Measurements from ENCODE around the gene ENDOU. TPM values are rescaled to one million over a fixed set of nuclear protein-coding genes. Genes with fewer than 3 reads are reported as not detected.

ENDOU gene
- total RNA-seq, 3 donors from 2014 or later = 0.98 to 1.4 (median 1.0) TPM

DNA sequence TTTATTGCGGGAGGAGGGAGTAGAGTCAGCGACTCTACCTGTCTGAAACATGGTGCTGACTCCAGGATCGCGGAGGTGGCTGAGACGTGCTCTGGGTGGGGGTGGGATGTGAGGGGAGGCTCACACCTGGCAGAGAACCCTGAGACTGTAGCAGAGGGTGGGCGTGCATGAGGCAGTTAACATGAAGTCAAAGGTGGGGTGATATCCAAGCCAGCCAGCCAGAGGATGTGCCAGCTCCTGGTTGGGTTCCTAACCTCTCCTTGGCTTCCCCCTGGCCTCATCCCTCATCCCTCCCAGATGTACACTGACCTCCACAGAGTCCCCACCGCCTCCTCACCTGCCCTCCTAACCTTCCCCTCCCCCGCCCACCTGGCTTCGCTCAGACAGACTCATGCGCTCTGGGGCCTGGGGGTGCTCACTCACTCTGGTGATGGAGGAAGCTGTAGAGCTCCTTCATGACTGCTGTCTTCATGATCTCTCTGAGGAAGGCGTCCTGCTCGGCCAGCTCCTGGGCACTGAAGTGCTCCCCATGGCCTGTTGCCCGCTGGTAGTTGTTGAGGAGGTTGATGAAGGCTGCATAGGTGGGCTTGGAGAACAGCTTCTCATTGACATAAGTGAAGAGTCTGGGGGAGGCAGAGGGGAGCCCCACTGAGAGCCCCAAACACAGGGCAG lies 9.3 kb downstream of the ENDOU start:
- Histone ChIP-seq H3K27ac (peak overlapping the region; percentile 83 to 98), H3K4me3 (peak overlapping the region in 2 of 3 donors; percentile 1 to 39), H3K9me3 (no peaks in the 10 kb centered on the region), H3K27me3 (no peaks in the 10 kb centered on the region), H3K4me1 (peaks cover 26 to 32% of the 10 kb centered on the region in 2 donors), H3K36me3 (no peaks in the 10 kb centered on the region)
- DNase-seq (ENCODE audit: low spot score in 2 of 2) = no peak
- intact Hi-C loops (cut with DNase I; ENCODE audit: low total_unique reads) = no loop called here
- TF ChIP-seq POLR2AphosphoS5 (IDR thresholded peaks at IDR 0.05) = no peak
- TF ChIP-seq, protein P1, sequence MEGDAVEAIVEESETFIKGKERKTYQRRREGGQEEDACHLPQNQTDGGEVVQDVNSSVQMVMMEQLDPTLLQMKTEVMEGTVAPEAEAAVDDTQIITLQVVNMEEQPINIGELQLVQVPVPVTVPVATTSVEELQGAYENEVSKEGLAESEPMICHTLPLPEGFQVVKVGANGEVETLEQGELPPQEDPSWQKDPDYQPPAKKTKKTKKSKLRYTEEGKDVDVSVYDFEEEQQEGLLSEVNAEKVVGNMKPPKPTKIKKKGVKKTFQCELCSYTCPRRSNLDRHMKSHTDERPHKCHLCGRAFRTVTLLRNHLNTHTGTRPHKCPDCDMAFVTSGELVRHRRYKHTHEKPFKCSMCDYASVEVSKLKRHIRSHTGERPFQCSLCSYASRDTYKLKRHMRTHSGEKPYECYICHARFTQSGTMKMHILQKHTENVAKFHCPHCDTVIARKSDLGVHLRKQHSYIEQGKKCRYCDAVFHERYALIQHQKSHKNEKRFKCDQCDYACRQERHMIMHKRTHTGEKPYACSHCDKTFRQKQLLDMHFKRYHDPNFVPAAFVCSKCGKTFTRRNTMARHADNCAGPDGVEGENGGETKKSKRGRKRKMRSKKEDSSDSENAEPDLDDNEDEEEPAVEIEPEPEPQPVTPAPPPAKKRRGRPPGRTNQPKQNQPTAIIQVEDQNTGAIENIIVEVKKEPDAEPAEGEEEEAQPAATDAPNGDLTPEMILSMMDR (IDR thresholded peaks at IDR 0.05) = no peak
- TF ChIP-seq POLR2A (IDR thresholded peaks at IDR 0.05) = no peak

DNA sequence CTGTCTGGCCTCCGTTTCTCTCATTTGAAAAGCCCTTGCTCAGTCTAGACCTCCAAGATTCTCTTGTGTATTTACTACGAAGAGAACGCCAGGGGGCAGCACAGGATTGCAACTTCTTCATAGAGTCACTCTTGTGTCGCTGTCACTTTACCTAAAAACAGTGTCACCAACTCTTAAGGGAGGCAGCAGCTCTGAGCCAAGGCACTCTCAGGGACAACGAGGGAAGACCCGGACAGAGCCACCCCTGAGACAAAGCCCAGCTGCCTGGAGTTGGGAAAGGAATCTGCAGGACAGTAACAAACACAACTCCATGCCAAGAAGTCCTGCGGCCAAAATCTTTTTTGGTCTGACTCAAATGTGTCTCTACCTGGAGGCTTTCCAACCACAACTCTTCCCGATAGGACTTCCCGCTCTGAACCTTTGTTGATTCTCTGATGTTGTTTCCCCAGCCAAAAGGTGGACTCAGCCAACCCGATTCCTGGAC lies 9.9 kb downstream of the ENDOU start:
- peaks cover 26 to 32% of the 10 kb centered on the region in 2 donors for H3K4me1 ChIP-seq
- H3K4me3 ChIP-seq = peak overlapping the region in 2 of 3 donors; percentile 1 to 39
- H3K9me3 ChIP-seq = no peaks in the 10 kb centered on the region
- no peaks in the 10 kb centered on the region for H3K27me3 ChIP-seq
- peak; percentile 81 to 93 for DNase-seq (ENCODE audit: low spot score in 2 of 2)
- TF ChIP-seq POLR2A (IDR thresholded peaks at IDR 0.05) (no peak), POLR2AphosphoS5 (IDR thresholded peaks at IDR 0.05) (peak; percentile 62 to 84 (median 70))
- TF ChIP-seq, protein P1 (IDR thresholded peaks at IDR 0.05) = peak; percentile 91 to 95 (median 94)
- no peaks in the 10 kb centered on the region for H3K36me3 ChIP-seq
- intact Hi-C loops (cut with DNase I; ENCODE audit: low total_unique reads) = no loop called here
- peak overlapping the region; percentile 83 to 98 for H3K27ac ChIP-seq

DNA sequence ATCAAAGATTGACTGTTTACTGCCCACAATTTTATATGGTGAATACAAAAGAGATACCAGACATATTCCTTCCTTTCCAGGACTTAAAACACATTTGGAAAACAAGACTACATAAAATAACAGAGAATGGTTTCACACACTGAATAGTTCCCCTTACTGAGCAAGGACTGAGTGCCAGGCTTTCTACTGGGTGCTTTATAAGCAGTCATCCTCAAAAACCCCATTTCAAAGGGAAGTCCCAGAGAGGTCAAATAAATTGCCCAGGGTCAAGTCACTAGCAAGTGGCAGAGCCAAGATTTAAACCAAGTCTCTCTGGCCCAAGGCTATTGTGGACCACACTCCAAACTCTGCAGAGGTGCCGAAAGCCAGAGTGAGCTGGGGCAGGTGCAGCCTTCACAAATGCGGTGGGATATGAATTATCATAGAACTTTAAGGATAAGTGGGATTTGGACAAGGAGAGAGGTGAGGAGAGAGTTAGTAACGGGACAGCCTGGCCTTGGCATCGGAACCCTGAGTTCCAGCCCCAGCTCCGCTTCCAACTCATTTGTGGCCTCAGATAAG lies 10.4 kb downstream of the ENDOU start:
- H3K27ac ChIP-seq = peak overlapping the region; percentile 83 to 98
- intact Hi-C loops (cut with DNase I; ENCODE audit: low total_unique reads) = no loop called here
- DNase-seq (ENCODE audit: low spot score in 2 of 2) = no peak
- H3K9me3 ChIP-seq = no peaks in the 10 kb centered on the region
- TF ChIP-seq POLR2A (IDR thresholded peaks at IDR 0.05) (no peak), POLR2AphosphoS5 (IDR thresholded peaks at IDR 0.05) (no peak)
- TF ChIP-seq, protein P1 (IDR thresholded peaks at IDR 0.05) = no peak
- peaks cover 26 to 32% of the 10 kb centered on the region in 2 donors for H3K4me1 ChIP-seq
- H3K36me3 ChIP-seq = no peaks in the 10 kb centered on the region
- H3K27me3 ChIP-seq = no peaks in the 10 kb centered on the region
- peak overlapping the region in 1 of 3 donors; percentile 39 for H3K4me3 ChIP-seq

DNA sequence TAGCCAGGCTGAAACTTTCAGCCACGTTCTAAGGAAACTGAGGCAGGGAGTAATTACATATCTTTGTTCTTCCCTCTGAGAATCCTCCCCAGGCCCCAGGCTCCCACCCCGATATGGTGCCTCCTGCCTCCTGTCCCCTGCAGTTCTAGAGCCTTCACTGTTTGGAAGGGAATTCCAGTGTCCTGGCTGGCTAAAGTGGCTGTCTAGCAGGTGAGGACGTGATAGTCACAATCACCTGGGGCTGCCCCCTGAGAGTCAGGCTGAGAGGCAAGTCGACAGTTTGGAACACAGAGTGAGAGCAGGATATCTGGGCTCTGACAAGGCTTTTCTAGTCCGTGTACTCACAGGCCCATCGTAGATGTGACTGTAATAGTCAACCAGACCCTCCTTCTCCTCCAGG lies 13.1 kb downstream of the ENDOU start:
- no peak overlapping the region for H3K4me3 ChIP-seq
- H3K27me3 ChIP-seq = no peaks in the 10 kb centered on the region
- no peak overlapping the region for H3K27ac ChIP-seq
- no peaks in the 10 kb centered on the region for H3K9me3 ChIP-seq
- TF ChIP-seq POLR2AphosphoS5 (IDR thresholded peaks at IDR 0.05) = no peak
- TF ChIP-seq, protein P1 (IDR thresholded peaks at IDR 0.05) = no peak
- TF ChIP-seq POLR2A (IDR thresholded peaks at IDR 0.05) = no peak
- DNase-seq (ENCODE audit: low spot score in 2 of 2) = no peak
- peaks cover 20 to 26% of the 10 kb centered on the region in 2 donors for H3K4me1 ChIP-seq
- no peaks in the 10 kb centered on the region for H3K36me3 ChIP-seq
- intact Hi-C loops (cut with DNase I; ENCODE audit: low total_unique reads) = no loop called here

DNA sequence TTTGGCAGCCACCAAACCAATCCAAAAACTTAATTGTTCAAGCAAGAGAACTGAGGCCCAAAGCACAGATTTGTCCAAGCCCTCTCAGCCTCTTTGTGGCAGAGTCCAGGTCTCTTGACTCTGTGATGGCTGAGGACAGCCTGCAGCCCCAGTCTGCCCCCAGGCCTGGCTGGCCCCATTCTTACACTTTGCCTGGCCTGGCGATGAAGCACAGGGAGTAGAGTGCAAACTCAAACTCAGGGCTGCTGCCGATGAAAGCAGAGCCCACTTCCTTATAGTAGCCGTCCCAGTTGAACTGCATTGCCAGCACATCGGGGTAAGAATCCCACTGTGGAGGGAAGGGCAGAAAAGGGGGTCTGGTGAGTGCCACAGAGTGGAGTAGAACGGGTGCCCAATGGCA lies 13.8 kb downstream of the ENDOU start:
- Histone ChIP-seq H3K4me1 (peaks cover 15 to 19% of the 10 kb centered on the region in 2 donors), H3K9me3 (no peaks in the 10 kb centered on the region), H3K36me3 (no peaks in the 10 kb centered on the region), H3K4me3 (no peak overlapping the region), H3K27ac (no peak overlapping the region), H3K27me3 (no peaks in the 10 kb centered on the region)
- no peak for DNase-seq (ENCODE audit: low spot score in 2 of 2)
- TF ChIP-seq, protein P1 (IDR thresholded peaks at IDR 0.05) = no peak
- TF ChIP-seq POLR2A (IDR thresholded peaks at IDR 0.05) = no peak
- intact Hi-C loops (cut with DNase I; ENCODE audit: low total_unique reads) = no loop called here
